Testis (tissue), 2 donors: ENCODE results near the gene BCL2L1.

Experiments
- POLR2A ChIP-seq: fragments of 450-650 bp; IDR thresholded peaks from one replicate; pipeline ENCODE4 v1.6.1; 2017; ENCODE audit warnings: antibody characterized with exemption, mild to moderate bottlenecking, moderate library complexity
- TF ChIP-seq, protein P1 (sequence below), 3 experiments: fragments of 450-650 bp in 2 of 3; fragments of 200-600 bp in 1 of 3; sonication (generic) in 1 of 3; IDR thresholded peaks; one replicate each; pipeline ENCODE4 v1.5.1; 2016 to 2019; ENCODE audit warnings: antibody characterized with exemption in 3 of 3, mild to moderate bottlenecking in 2 of 3, moderate library complexity in 1 of 3

DNA sequence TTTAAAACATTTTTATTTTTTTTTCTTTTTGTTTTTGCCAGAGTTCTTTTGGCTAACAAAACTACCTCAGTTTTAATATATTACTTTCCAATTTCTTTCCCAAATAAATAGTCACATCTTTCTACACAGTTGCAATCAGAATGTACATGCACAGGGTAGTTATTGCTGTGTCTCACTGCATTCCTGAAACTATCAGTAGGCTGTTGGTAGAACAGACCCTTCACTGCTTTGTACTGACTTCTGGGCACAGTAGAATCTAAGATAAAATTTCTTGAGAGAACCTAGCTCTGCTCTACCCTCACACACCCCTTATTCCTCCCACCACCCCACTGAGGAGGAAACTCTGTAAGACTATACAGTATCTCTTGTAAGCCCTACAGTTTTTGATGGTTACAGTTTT is 36.3 kb upstream of the BCL2L1 start:
- TF ChIP-seq POLR2A, result no peak
- TF ChIP-seq, protein P1, sequence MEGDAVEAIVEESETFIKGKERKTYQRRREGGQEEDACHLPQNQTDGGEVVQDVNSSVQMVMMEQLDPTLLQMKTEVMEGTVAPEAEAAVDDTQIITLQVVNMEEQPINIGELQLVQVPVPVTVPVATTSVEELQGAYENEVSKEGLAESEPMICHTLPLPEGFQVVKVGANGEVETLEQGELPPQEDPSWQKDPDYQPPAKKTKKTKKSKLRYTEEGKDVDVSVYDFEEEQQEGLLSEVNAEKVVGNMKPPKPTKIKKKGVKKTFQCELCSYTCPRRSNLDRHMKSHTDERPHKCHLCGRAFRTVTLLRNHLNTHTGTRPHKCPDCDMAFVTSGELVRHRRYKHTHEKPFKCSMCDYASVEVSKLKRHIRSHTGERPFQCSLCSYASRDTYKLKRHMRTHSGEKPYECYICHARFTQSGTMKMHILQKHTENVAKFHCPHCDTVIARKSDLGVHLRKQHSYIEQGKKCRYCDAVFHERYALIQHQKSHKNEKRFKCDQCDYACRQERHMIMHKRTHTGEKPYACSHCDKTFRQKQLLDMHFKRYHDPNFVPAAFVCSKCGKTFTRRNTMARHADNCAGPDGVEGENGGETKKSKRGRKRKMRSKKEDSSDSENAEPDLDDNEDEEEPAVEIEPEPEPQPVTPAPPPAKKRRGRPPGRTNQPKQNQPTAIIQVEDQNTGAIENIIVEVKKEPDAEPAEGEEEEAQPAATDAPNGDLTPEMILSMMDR (IDR thresholded peaks at IDR 0.05), result no peak
